ENCODE results near the gene HYDIN. TPM values are rescaled to one million over a fixed set of nuclear protein-coding genes. Genes with fewer than 3 reads are reported as not detected.

HYDIN gene
- total RNA-seq, 2 experiments from 2014 or later = not detected

DNA sequence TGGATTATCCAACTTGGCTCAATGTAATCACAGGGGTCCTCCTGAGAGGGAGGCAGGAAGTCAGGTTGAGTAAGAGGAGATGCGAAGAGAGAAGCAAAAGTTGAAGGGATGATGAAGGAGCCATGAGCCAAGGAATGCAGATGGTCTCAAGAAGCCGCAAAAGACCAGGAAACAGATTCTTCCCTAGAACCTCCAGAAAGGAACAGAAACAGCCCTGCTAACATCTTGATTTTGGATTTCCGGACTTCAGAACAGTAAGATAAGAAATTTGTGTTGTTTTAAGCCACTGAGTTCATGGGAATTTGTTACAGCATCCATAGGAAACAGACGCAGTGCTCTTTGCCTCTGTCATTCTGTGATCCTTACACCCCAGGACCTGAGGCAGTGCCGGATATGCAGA is 31.9 kb upstream of the HYDIN start:
- intact Hi-C loops (cut with micrococcal nuclease) = no loop called here
- POLR2A ChIA-PET = no interaction called here
- Mint-ChIP-seq H3K27me3 (peaks cover 32% of the 10 kb centered on the region), H3K4me1 (ENCODE audit: low read depth) (no peaks in the 10 kb centered on the region), H3K27ac (no peak overlapping the region), H3K4me3 (no peak overlapping the region), H3K36me3 (ENCODE audit: low read depth) (no peaks in the 10 kb centered on the region), H3K9me3 (no peaks in the 10 kb centered on the region)
- DNase-seq = no peak
- CTCF ChIA-PET = no interaction called here
- no peak for TF ChIP-seq CTCF (IDR thresholded peaks at IDR 0.05)
- no peak for ATAC-seq

DNA sequence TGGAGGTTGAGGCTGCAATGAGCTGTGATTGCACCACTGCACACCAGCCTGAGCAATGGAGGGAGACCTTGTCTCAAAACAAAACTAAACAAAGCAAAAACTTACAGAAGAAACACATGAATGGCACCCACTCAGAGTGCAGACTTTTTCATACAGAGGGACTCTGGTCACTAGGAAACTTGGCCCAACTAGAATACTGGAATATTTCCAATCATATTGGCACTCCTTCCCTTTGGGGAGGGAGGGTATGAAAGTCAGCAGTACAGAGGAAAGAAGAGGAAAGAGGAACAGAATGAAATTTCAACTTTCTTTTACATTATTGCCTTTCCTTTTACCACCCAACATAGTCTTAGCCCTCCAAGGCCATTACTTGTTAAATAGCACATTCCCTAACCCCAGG is 30.5 kb upstream of the HYDIN start:
- CTCF ChIA-PET = no interaction called here
- Mint-ChIP-seq H3K4me3 (no peak overlapping the region), H3K4me1 (ENCODE audit: low read depth) (no peaks in the 10 kb centered on the region), H3K36me3 (ENCODE audit: low read depth) (no peaks in the 10 kb centered on the region), H3K27ac (no peak overlapping the region), H3K9me3 (no peaks in the 10 kb centered on the region), H3K27me3 (peaks cover 31% of the 10 kb centered on the region)
- ATAC-seq (no peak), DNase-seq (no peak)
- POLR2A ChIA-PET = no interaction called here
- TF ChIP-seq CTCF (IDR thresholded peaks at IDR 0.05) = no peak
- intact Hi-C loops (cut with micrococcal nuclease) = no loop called here

- intact Hi-C loops (cut with micrococcal nuclease) = no loop called here
- peaks cover 30% of the 10 kb centered on the region for H3K27me3 Mint-ChIP-seq
- peaks cover 7% of the 10 kb centered on the region for H3K4me1 Mint-ChIP-seq (ENCODE audit: low read depth)
- ChIA-PET POLR2A (no interaction called here), CTCF (no interaction called here)
- ATAC-seq = no peak
- H3K9me3 Mint-ChIP-seq = no peaks in the 10 kb centered on the region
- TF ChIP-seq CTCF (IDR thresholded peaks at IDR 0.05) = no peak
- no peak for DNase-seq
- H3K27ac Mint-ChIP-seq = no peak overlapping the region
- no peak overlapping the region for H3K4me3 Mint-ChIP-seq
- no peaks in the 10 kb centered on the region for H3K36me3 Mint-ChIP-seq (ENCODE audit: low read depth)
Measured at GRCh38 chr16:71259086-71259485, 28.6 kb upstream of the HYDIN start.

DNA sequence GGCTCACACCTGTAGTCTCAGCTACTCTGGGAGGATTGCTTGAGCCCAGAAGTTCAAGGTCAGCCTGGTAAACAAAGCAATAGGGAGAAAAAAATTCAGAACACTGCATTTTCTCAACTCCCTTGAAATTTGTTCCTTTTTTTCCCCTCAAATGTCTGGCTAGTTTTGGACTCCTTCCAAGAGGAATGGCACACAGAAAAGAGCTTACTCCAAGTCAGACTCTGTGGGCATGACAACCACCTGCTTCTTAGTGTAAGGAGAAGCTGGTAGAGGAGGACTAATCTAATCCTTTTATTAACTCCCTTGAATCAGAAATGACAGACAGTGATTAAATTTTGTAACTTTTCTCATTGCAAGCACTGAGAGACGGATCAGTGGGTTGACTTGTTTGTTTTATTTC is 27.9 kb upstream of the HYDIN start:
- Mint-ChIP-seq H3K9me3 (no peaks in the 10 kb centered on the region), H3K36me3 (ENCODE audit: low read depth) (no peaks in the 10 kb centered on the region), H3K4me3 (no peak overlapping the region), H3K4me1 (ENCODE audit: low read depth) (peaks cover 7% of the 10 kb centered on the region), H3K27ac (no peak overlapping the region), H3K27me3 (peaks cover 26% of the 10 kb centered on the region)
- ChIA-PET CTCF (interaction anchor here (0.9 kb wide), 1 partner anchor 9 kb away, joined by 3 read pairs; no protein-coding TSS in a partner anchor), POLR2A (no interaction called here)
- ATAC-seq = no peak
- intact Hi-C loops (cut with micrococcal nuclease) = no loop called here
- DNase-seq = no peak
- no peak for TF ChIP-seq CTCF (IDR thresholded peaks at IDR 0.05)

GRCh38 chr16:71257768-71258167 is 27.2 kb upstream of the HYDIN start:
- ChIA-PET POLR2A (no interaction called here), CTCF (interaction anchor here (0.9 kb wide), 1 partner anchor 9 kb away, joined by 3 read pairs; no protein-coding TSS in a partner anchor)
- no peak overlapping the region for H3K4me3 Mint-ChIP-seq
- peaks cover 7% of the 10 kb centered on the region for H3K4me1 Mint-ChIP-seq (ENCODE audit: low read depth)
- peaks cover 23% of the 10 kb centered on the region for H3K27me3 Mint-ChIP-seq
- no peaks in the 10 kb centered on the region for H3K36me3 Mint-ChIP-seq (ENCODE audit: low read depth)
- no peak for DNase-seq
- TF ChIP-seq CTCF (IDR thresholded peaks at IDR 0.05) = no peak
- no peak for ATAC-seq
- no peaks in the 10 kb centered on the region for H3K9me3 Mint-ChIP-seq
- intact Hi-C loops (cut with micrococcal nuclease) = no loop called here
- no peak overlapping the region for H3K27ac Mint-ChIP-seq
